T-cell (primary cell): Measurements from ENCODE around the gene GH1. TPM values are rescaled to one million over a fixed set of nuclear protein-coding genes. Genes with fewer than 3 reads are reported as not detected.

Experiments used
- ATAC-seq, 4 experiments: fragments of 200-7000 bp in 3 of 4; fragments of 150-1000 bp in 1 of 4; cut with Tn5 transposase; replicated peaks in 1 of 4; 1 replicate in 3 of 4; 2 replicates in 1 of 4; pipeline ENCODE4 v1.10.0; 2021; ENCODE audit warnings: moderate library complexity in 3 of 4, mild to moderate bottlenecking in 2 of 4, moderate number of reproducible peaks in 1 of 4
- CTCF ChIA-PET, 2 donors: fragments of 300-600 bp; sonication (Branson Sonifier 250); formaldehyde crosslinking; loops; one replicate each; lab custom pipeline; 2022; ENCODE audit warnings: antibody characterized with exemption in 2 of 2; lab: Charles Lee
- POLR2A ChIA-PET, 2 donors: fragments of 300-600 bp; sonication (Branson Sonifier 250); formaldehyde crosslinking; loops; one replicate each; lab custom pipeline; 2022; ENCODE audit warnings: antibody characterized with exemption in 2 of 2; lab: Charles Lee
- DNase-seq, 35 experiments: peaks; one replicate each; pipeline versions ENCODE4 v3.0.0 to v3.0.0-alpha.2; 2013 to 2023
- H3K27ac ChIP-seq: one replicate; pipeline ENCODE4 v1.5.1; 2013; ENCODE audit warnings: low read length
- H3K27me3 ChIP-seq, 2 experiments: replicated peaks in 1 of 2; 1 replicate in 1 of 2; 2 replicates in 1 of 2; pipeline versions ENCODE4 v1.6.1 to v1.7.0; 2013; ENCODE audit warnings: low read length in 1 of 2, mixed read lengths in 1 of 2; ENCODE audit not compliant: control insufficient read depth in 2 of 2, insufficient read depth in 2 of 2; ENCODE audit errors: extremely low read depth in 1 of 2
- H3K36me3 ChIP-seq, 2 donors: 1 replicate in 1 of 2; 2 replicates in 1 of 2; pipeline versions ENCODE4 v1.6.1 to v1.7.0; 2013; ENCODE audit warnings: low read length in 1 of 2; ENCODE audit not compliant: control insufficient read depth in 2 of 2, insufficient read depth in 1 of 2; ENCODE audit errors: extremely low read depth in 1 of 2
- H3K4me1 ChIP-seq, 2 experiments: 1 replicate in 1 of 2; 2 replicates in 1 of 2; pipeline versions ENCODE4 v1.6.1 to v1.7.0; 2013; ENCODE audit warnings: low read length in 2 of 2, mixed read lengths in 1 of 2; ENCODE audit not compliant: insufficient read depth in 2 of 2, control insufficient read depth in 1 of 2; ENCODE audit errors: extremely low read depth in 1 of 2
- H3K4me3 ChIP-seq, 2 donors: 1 replicate in 1 of 2; 2 replicates in 1 of 2; pipeline versions ENCODE4 v1.5.1 to v1.7.0; 2013; ENCODE audit warnings: mild to moderate bottlenecking in 2 of 2, low read length in 1 of 2, moderate library complexity in 1 of 2; ENCODE audit not compliant: control insufficient read depth in 1 of 2; ENCODE audit errors: extremely low read depth in 1 of 2
- H3K9me3 ChIP-seq: 2 replicates; pipeline ENCODE4 v1.7.0; 2013
- H3K27ac Mint-ChIP-seq, 2 donors: one replicate each; pipeline ENCODE4 v1.8.0; 2020 to 2021; ENCODE audit warnings: mild to moderate bottlenecking in 2 of 2, mixed read lengths in 2 of 2
- H3K27me3 Mint-ChIP-seq, 2 donors: one replicate each; pipeline ENCODE4 v1.8.0; 2021 to 2022; ENCODE audit warnings: mixed read lengths in 2 of 2
- H3K36me3 Mint-ChIP-seq: one replicate; pipeline ENCODE4 v1.8.0; 2021; ENCODE audit warnings: mixed read lengths
- H3K4me1 Mint-ChIP-seq, 3 donors: one replicate each; pipeline ENCODE4 v1.8.0; 2020 to 2022; ENCODE audit warnings: mixed read lengths in 3 of 3, mild to moderate bottlenecking in 1 of 3
- H3K4me3 Mint-ChIP-seq, 3 donors: one replicate each; pipeline ENCODE4 v1.8.0; 2020 to 2022; ENCODE audit warnings: mild to moderate bottlenecking in 3 of 3, mixed read lengths in 3 of 3, moderate library complexity in 3 of 3
- H3K9me3 Mint-ChIP-seq, 3 donors: one replicate each; pipeline ENCODE4 v1.8.0; 2020 to 2022; ENCODE audit warnings: mixed read lengths in 3 of 3
- WGBS: methylation state at CpG from one replicate; pipeline ENCODE4 v1.1.5; 2013; ENCODE audit warnings: missing lambda C conversion rate; ENCODE audit not compliant: insufficient coverage; 5-methylcytosine and 5-hydroxymethylcytosine counted together
- total RNA-seq, 35 experiments: library from RNA in 6 of 35; stranded (reverse) in 6 of 35; fragments of 120-200 nt in 1 of 35; gene quantifications; one replicate each; pipeline versions ENCODE4 v1.2.1 to v1.2.4 and lab custom pipeline; 2013 to 2026

The GH1 gene
- total RNA-seq, 5 donors from 2014 or later (not counting 1 experiment from before 2014, with no cell fraction given) = not detected

DNA sequence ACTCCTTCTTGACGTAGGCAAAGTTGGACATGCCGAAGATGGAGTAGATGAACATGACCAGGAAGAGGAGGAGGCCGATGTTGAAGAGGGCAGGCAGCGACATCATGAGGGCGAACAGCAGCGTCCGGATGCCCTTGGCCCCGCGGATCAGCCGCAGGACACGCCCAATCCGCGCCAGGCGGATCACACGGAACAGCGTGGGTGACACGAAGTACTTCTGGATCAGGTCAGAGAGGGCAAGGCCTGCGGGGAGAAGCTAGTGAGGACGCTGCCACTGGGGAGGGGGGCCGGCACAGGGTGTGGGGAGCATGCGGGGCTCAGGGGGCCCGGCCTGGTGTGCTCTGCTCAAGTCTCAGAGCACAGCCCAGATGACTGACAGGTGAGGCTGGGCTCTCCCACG, 23.1 kb upstream of the GH1 start:
- CTCF ChIA-PET = no interaction called here
- Mint-ChIP-seq H3K9me3 (no peaks in the 10 kb centered on the region), H3K27ac (no peak overlapping the region), H3K27me3 (no peaks in the 10 kb centered on the region), H3K36me3 (no peaks in the 10 kb centered on the region), H3K4me3 (no peak overlapping the region), H3K4me1 (peaks cover 19 to 33% (median 29%) of the 10 kb centered on the region in 3 donors)
- Histone ChIP-seq H3K36me3 (no peaks in the 10 kb centered on the region), H3K4me1 (peaks cover 6 to 17% of the 10 kb centered on the region in 2 experiments), H3K9me3 (no peaks in the 10 kb centered on the region), H3K4me3 (no peak overlapping the region), H3K27ac (no peak overlapping the region), H3K27me3 (peaks cover 0 to 7% of the 10 kb centered on the region in 2 experiments)
- POLR2A ChIA-PET = no interaction called here
- 97% methylated on average over 21 of the region's 23 CpGs for WGBS
- ATAC-seq = no peak
- no peak for DNase-seq

DNA sequence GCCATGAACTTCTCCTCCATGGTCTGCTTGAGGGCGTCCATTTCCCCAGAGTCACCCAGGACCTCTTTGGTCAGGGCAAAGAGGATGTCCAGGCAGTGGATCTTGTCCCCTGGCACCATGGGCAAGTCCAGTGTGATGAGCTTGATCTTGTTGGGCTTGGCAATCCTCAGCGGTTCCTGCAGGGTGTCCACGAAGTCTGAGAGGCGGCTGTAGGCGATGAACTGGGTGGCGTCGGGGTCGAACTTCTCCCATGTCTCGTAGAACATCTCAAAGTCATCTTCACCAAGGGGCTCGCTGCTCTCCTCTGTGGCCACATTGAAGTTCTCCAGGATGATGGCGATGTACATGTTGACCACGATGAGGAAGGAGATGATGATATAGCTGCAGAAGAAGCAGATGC, 22.5 kb upstream of the GH1 start:
- Mint-ChIP-seq H3K27me3 (no peaks in the 10 kb centered on the region), H3K27ac (no peak overlapping the region), H3K36me3 (no peaks in the 10 kb centered on the region), H3K9me3 (no peaks in the 10 kb centered on the region), H3K4me3 (no peak overlapping the region), H3K4me1 (peaks cover 14 to 27% (median 23%) of the 10 kb centered on the region in 3 donors)
- POLR2A ChIA-PET = no interaction called here
- peaks cover 6 to 11% of the 10 kb centered on the region in 2 experiments for H3K4me1 ChIP-seq
- H3K27ac ChIP-seq = no peak overlapping the region
- 90% methylated on average over 7 of the region's 12 CpGs for WGBS
- peaks cover 0 to 7% of the 10 kb centered on the region in 2 experiments for H3K27me3 ChIP-seq
- DNase-seq (no peak), ATAC-seq (no peak)
- H3K4me3 ChIP-seq = no peak overlapping the region
- CTCF ChIA-PET = interaction anchor here in 1 of 2 donors (0.5 kb wide), 1 partner anchor 29 kb away, joined by 3 read pairs; no protein-coding TSS in a partner anchor
- no peaks in the 10 kb centered on the region for H3K9me3 ChIP-seq
- H3K36me3 ChIP-seq = no peaks in the 10 kb centered on the region

DNA sequence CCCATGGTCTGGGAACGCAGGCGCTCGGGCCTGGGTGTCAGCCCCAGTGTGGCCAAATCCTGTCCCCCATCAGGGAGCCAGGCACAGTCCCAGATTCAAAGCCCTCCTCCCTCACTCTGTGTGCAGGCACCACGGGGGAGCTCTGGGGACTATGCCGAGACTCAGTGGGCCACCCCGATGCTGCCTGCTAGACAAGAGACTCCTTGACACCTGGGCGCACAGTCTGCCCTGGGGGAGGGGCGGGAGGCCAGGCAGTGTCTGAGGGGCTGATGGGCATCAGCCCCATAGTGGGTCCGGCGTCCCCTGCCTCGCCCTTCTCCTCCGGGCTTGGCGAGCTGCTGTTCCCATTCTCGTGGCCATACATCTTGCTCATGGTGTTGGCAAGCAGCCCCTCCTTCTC, 21.9 kb upstream of the GH1 start:
- DNase-seq (no peak), ATAC-seq (no peak)
- Mint-ChIP-seq H3K27ac (no peak overlapping the region), H3K4me1 (peaks cover 11 to 23% (median 21%) of the 10 kb centered on the region in 3 donors), H3K27me3 (no peaks in the 10 kb centered on the region), H3K36me3 (no peaks in the 10 kb centered on the region), H3K9me3 (no peaks in the 10 kb centered on the region), H3K4me3 (no peak overlapping the region)
- H3K4me1 ChIP-seq = peaks cover 3 to 6% of the 10 kb centered on the region in 2 experiments
- H3K36me3 ChIP-seq = no peaks in the 10 kb centered on the region
- CTCF ChIA-PET = interaction anchor here in 1 of 2 donors (0.5 kb wide), 1 partner anchor 29 kb away, joined by 3 read pairs; no protein-coding TSS in a partner anchor
- 95% methylated on average over 13 of the region's 14 CpGs for WGBS
- no peaks in the 10 kb centered on the region for H3K9me3 ChIP-seq
- H3K27ac ChIP-seq = no peak overlapping the region
- POLR2A ChIA-PET = no interaction called here
- peaks cover 0 to 7% of the 10 kb centered on the region in 2 experiments for H3K27me3 ChIP-seq
- H3K4me3 ChIP-seq = no peak overlapping the region

DNA sequence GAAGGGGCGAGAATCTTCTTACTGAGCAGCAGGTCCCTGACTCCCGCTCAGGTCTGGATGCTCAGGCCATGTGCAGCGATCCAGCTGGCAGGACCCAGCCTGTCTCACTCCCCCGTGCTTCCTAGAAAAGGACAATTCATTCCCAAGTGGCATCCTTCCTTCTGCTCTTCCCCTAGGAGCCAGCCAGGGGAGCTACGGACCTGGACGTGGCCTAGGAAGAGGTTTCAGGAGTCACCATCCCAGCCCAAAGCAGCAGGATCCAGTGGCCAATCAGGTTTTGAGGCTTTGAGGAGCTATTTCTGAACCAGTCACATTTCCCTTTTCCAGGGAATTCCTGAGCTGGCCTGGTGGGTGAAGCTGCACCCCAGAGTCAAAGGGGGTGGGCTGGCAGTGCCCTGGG, 21.2 kb upstream of the GH1 start:
- Histone ChIP-seq H3K27ac (no peak overlapping the region), H3K27me3 (peaks cover 0 to 7% of the 10 kb centered on the region in 2 experiments), H3K4me1 (peaks cover 0 to 3% of the 10 kb centered on the region in 2 experiments), H3K4me3 (no peak overlapping the region), H3K36me3 (no peaks in the 10 kb centered on the region), H3K9me3 (no peaks in the 10 kb centered on the region)
- Mint-ChIP-seq H3K4me1 (peaks cover 6 to 18% (median 14%) of the 10 kb centered on the region in 3 donors), H3K9me3 (no peaks in the 10 kb centered on the region), H3K27ac (no peak overlapping the region), H3K4me3 (no peak overlapping the region), H3K27me3 (no peaks in the 10 kb centered on the region), H3K36me3 (no peaks in the 10 kb centered on the region)
- ATAC-seq (no peak), DNase-seq (no peak)
- WGBS = 96% methylated on average over 6 of the region's 6 CpGs
- ChIA-PET POLR2A (no interaction called here), CTCF (interaction anchor here in 1 of 2 donors (0.6 kb wide), 1 partner anchor 74 kb away, joined by 3 read pairs; no protein-coding TSS in a partner anchor)

DNA sequence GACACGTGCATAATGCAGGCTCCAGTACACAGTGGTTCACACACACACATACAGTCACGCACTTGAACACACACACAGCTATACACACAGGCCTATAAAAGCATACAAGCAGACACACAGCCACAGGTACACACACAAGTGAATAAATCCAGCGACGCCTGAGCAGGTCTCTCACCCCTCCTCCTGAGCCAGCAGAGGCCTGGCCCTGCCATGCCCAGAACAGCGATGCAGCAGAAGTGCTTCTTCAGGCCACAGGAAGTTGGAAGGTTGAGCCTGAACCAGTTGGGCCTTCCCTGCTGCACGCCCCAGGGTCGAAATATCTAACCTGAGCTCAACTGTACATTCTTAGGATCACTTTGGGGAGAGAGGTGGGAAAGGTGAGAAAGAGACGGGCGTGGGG, 20.8 kb upstream of the GH1 start:
- no peak for ATAC-seq
- Histone ChIP-seq H3K9me3 (no peaks in the 10 kb centered on the region), H3K4me3 (no peak overlapping the region), H3K27ac (no peak overlapping the region), H3K36me3 (no peaks in the 10 kb centered on the region), H3K4me1 (peaks cover 0 to 3% of the 10 kb centered on the region in 2 experiments), H3K27me3 (peaks cover 0 to 7% of the 10 kb centered on the region in 2 experiments)
- no peak for DNase-seq
- peaks cover 6 to 18% (median 13%) of the 10 kb centered on the region in 3 donors for H3K4me1 Mint-ChIP-seq
- no peaks in the 10 kb centered on the region for H3K9me3 Mint-ChIP-seq
- no peak overlapping the region for H3K27ac Mint-ChIP-seq
- WGBS = 89% methylated on average over 8 of the region's 9 CpGs
- CTCF ChIA-PET = interaction anchor here in 1 of 2 donors (0.6 kb wide), 1 partner anchor 73 kb away, joined by 3 read pairs; no protein-coding TSS in a partner anchor
- H3K4me3 Mint-ChIP-seq = no peak overlapping the region
- POLR2A ChIA-PET = no interaction called here
- H3K27me3 Mint-ChIP-seq = no peaks in the 10 kb centered on the region
- no peaks in the 10 kb centered on the region for H3K36me3 Mint-ChIP-seq

DNA sequence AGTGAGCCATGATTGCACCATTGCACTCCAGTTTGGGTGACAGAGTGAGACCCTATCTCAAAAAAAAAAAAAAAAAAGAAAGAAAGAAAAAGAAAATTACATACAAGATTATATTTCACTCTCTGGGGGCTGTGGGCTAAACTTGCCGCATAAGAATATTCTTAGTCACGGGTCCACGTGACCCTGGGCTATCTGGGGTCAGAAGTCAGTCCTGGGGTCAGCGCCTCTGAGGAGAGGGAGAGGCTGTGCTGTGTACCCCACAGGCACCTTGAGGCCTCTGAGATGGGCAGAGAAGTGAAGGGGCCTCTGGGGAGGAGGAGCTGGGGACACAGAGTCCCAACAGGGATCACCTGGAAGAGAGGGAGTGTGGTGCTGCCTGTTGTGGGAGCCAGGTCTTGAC, 19.3 kb upstream of the GH1 start:
- POLR2A ChIA-PET = interaction anchor here in 1 of 2 donors (0.6 kb wide), 1 partner anchor 222 kb away, joined by 3 read pairs; no protein-coding TSS in a partner anchor

More for the DNA sequence above, 19.3 kb upstream of the GH1 start:
- H3K4me1 ChIP-seq = peaks cover 2 to 3% of the 10 kb centered on the region in 2 experiments
- Mint-ChIP-seq H3K4me1 (peaks cover 8 to 21% (median 13%) of the 10 kb centered on the region in 3 donors), H3K36me3 (no peaks in the 10 kb centered on the region), H3K27me3 (no peaks in the 10 kb centered on the region), H3K9me3 (no peaks in the 10 kb centered on the region), H3K27ac (no peak overlapping the region), H3K4me3 (no peak overlapping the region)
- WGBS = 100% methylated on average over 4 of the region's 4 CpGs
- CTCF ChIA-PET = no interaction called here
- DNase-seq = no peak
- H3K9me3 ChIP-seq = no peaks in the 10 kb centered on the region
- peaks cover 0 to 7% of the 10 kb centered on the region in 2 experiments for H3K27me3 ChIP-seq
- no peak overlapping the region for H3K4me3 ChIP-seq
- H3K36me3 ChIP-seq = no peaks in the 10 kb centered on the region
- no peak overlapping the region for H3K27ac ChIP-seq
- ATAC-seq = no peak
